ENCODE data around the gene MMP1.

MMP1 gene

GRCh38 chr11:102829316-102830000 lies 31.5 kb upstream of the MMP1 start:
- no peaks in the 10 kb centered on the region for H3K4me1 Mint-ChIP-seq (ENCODE audit: low read depth in 2 of 2)
- no peak for ATAC-seq (replicated peaks)
- H3K27me3 Mint-ChIP-seq, result peaks cover 22 to 47% of the 10 kb centered on the region in 2 donors
- H3K36me3 Mint-ChIP-seq (ENCODE audit: insufficient read depth), result no peaks in the 10 kb centered on the region
- no peak overlapping the region for H3K27ac Mint-ChIP-seq
- H3K9me3 Mint-ChIP-seq, result no peaks in the 10 kb centered on the region
- no peak overlapping the region for H3K4me3 Mint-ChIP-seq
- DNase-seq, result no peak

GRCh38 chr11:102824556-102824955 lies 26.6 kb upstream of the MMP1 start:
- Mint-ChIP-seq H3K4me3 (no peak overlapping the region), H3K27me3 (peaks cover 9 to 18% of the 10 kb centered on the region in 2 donors), H3K36me3 (ENCODE audit: insufficient read depth) (no peaks in the 10 kb centered on the region), H3K27ac (no peak overlapping the region), H3K9me3 (no peaks in the 10 kb centered on the region), H3K4me1 (ENCODE audit: low read depth in 2 of 2) (no peaks in the 10 kb centered on the region)
- no peak for ATAC-seq (replicated peaks)
- no peak for DNase-seq

GRCh38 chr11:102819491-102819890 lies 21.5 kb upstream of the MMP1 start:
- DNase-seq (no peak), ATAC-seq (replicated peaks) (no peak)
- Mint-ChIP-seq H3K9me3 (peaks cover 0 to 7% of the 10 kb centered on the region in 2 donors), H3K4me3 (no peak overlapping the region), H3K4me1 (ENCODE audit: low read depth in 2 of 2) (no peaks in the 10 kb centered on the region), H3K36me3 (ENCODE audit: insufficient read depth) (no peaks in the 10 kb centered on the region), H3K27ac (no peak overlapping the region), H3K27me3 (no peaks in the 10 kb centered on the region)

- H3K27me3 Mint-ChIP-seq, result peaks cover 4 to 9% of the 10 kb centered on the region in 2 donors
- H3K36me3 Mint-ChIP-seq (ENCODE audit: insufficient read depth), result no peaks in the 10 kb centered on the region
- H3K4me1 Mint-ChIP-seq (ENCODE audit: low read depth in 2 of 2), result no peaks in the 10 kb centered on the region
- H3K4me3 Mint-ChIP-seq, result no peak overlapping the region
- DNase-seq, result no peak
- ATAC-seq (replicated peaks), result no peak
- H3K9me3 Mint-ChIP-seq, result peaks cover 0 to 7% of the 10 kb centered on the region in 2 donors
- no peak overlapping the region for H3K27ac Mint-ChIP-seq
Observed at GRCh38 chr11:102813484-102813883, 15.5 kb upstream of the MMP1 start.

GRCh38 chr11:102812188-102812587 lies 14.2 kb upstream of the MMP1 start:
- H3K4me3 Mint-ChIP-seq, result no peak overlapping the region
- H3K4me1 Mint-ChIP-seq (ENCODE audit: low read depth in 2 of 2), result no peaks in the 10 kb centered on the region
- ATAC-seq (replicated peaks) (no peak), DNase-seq (no peak)
- peaks cover 13 to 21% of the 10 kb centered on the region in 2 donors for H3K27me3 Mint-ChIP-seq
- H3K27ac Mint-ChIP-seq, result no peak overlapping the region
- H3K9me3 Mint-ChIP-seq, result peaks cover 0 to 5% of the 10 kb centered on the region in 2 donors
- no peaks in the 10 kb centered on the region for H3K36me3 Mint-ChIP-seq (ENCODE audit: insufficient read depth)

- Mint-ChIP-seq H3K9me3 (no peaks in the 10 kb centered on the region), H3K4me3 (no peak overlapping the region), H3K27ac (no peak overlapping the region), H3K4me1 (ENCODE audit: low read depth in 2 of 2) (no peaks in the 10 kb centered on the region), H3K36me3 (ENCODE audit: insufficient read depth) (no peaks in the 10 kb centered on the region), H3K27me3 (peaks cover 13 to 21% of the 10 kb centered on the region in 2 donors)
- no peak for DNase-seq
- no peak for ATAC-seq (replicated peaks)
Observed at GRCh38 chr11:102810950-102811660, 13.1 kb upstream of the MMP1 start.

- Mint-ChIP-seq H3K4me3 (no peak overlapping the region), H3K27me3 (peaks cover 13 to 21% of the 10 kb centered on the region in 2 donors), H3K4me1 (ENCODE audit: low read depth in 2 of 2) (no peaks in the 10 kb centered on the region), H3K9me3 (no peaks in the 10 kb centered on the region), H3K27ac (no peak overlapping the region), H3K36me3 (ENCODE audit: insufficient read depth) (no peaks in the 10 kb centered on the region)
- ATAC-seq (replicated peaks), result no peak
- DNase-seq, result no peak
Observed at GRCh38 chr11:102809971-102810370, 12.0 kb upstream of the MMP1 start.

- no peaks in the 10 kb centered on the region for H3K36me3 Mint-ChIP-seq (ENCODE audit: insufficient read depth)
- no peak overlapping the region for H3K27ac Mint-ChIP-seq
- peaks cover 0 to 3% of the 10 kb centered on the region in 2 donors for H3K9me3 Mint-ChIP-seq
- H3K4me3 Mint-ChIP-seq, result no peak overlapping the region
- ATAC-seq (replicated peaks), result no peak
- no peak for DNase-seq
- no peaks in the 10 kb centered on the region for H3K4me1 Mint-ChIP-seq (ENCODE audit: low read depth in 2 of 2)
- H3K27me3 Mint-ChIP-seq, result peaks cover 21 to 22% of the 10 kb centered on the region in 2 donors
Observed at GRCh38 chr11:102807921-102808320, 10.0 kb upstream of the MMP1 start.

GRCh38 chr11:102806296-102806695 lies 8.3 kb upstream of the MMP1 start:
- DNase-seq, result no peak

GRCh38 chr11:102802341-102802740 lies 4.4 kb upstream of the MMP1 start:
- H3K27ac Mint-ChIP-seq, result no peak overlapping the region
- H3K36me3 Mint-ChIP-seq (ENCODE audit: insufficient read depth), result no peaks in the 10 kb centered on the region
- no peak overlapping the region for H3K4me3 Mint-ChIP-seq
- H3K27me3 Mint-ChIP-seq, result peaks cover 8 to 10% of the 10 kb centered on the region in 2 donors
- H3K9me3 Mint-ChIP-seq, result peaks cover 0 to 3% of the 10 kb centered on the region in 2 donors
- ATAC-seq (replicated peaks), result no peak
- H3K4me1 Mint-ChIP-seq (ENCODE audit: low read depth in 2 of 2), result no peaks in the 10 kb centered on the region
- no peak for DNase-seq

More at GRCh38 chr11:102806296-102806695, 8.3 kb upstream of the MMP1 start:
- no peak overlapping the region for H3K27ac Mint-ChIP-seq
- H3K4me1 Mint-ChIP-seq (ENCODE audit: low read depth in 2 of 2), result no peaks in the 10 kb centered on the region
- peaks cover 0 to 3% of the 10 kb centered on the region in 2 donors for H3K9me3 Mint-ChIP-seq
- H3K4me3 Mint-ChIP-seq, result no peak overlapping the region
- no peaks in the 10 kb centered on the region for H3K36me3 Mint-ChIP-seq (ENCODE audit: insufficient read depth)
- ATAC-seq (replicated peaks), result no peak
- H3K27me3 Mint-ChIP-seq, result peaks cover 21 to 22% of the 10 kb centered on the region in 2 donors

- Mint-ChIP-seq H3K36me3 (ENCODE audit: insufficient read depth) (no peaks in the 10 kb centered on the region), H3K4me3 (no peak overlapping the region), H3K4me1 (ENCODE audit: low read depth in 2 of 2) (no peaks in the 10 kb centered on the region), H3K27me3 (peaks cover 7 to 9% of the 10 kb centered on the region in 2 donors), H3K9me3 (peaks cover 0 to 3% of the 10 kb centered on the region in 2 donors), H3K27ac (no peak overlapping the region)
- no peak for DNase-seq
- no peak for ATAC-seq (replicated peaks)
Observed at GRCh38 chr11:102800767-102801166, 2.8 kb upstream of the MMP1 start.

- Mint-ChIP-seq H3K4me1 (ENCODE audit: low read depth in 2 of 2) (no peaks in the 10 kb centered on the region), H3K9me3 (peaks cover 0 to 3% of the 10 kb centered on the region in 2 donors), H3K36me3 (ENCODE audit: insufficient read depth) (no peaks in the 10 kb centered on the region), H3K27me3 (peaks cover 7 to 9% of the 10 kb centered on the region in 2 donors), H3K27ac (no peak overlapping the region), H3K4me3 (no peak overlapping the region)
- DNase-seq (no peak), ATAC-seq (replicated peaks) (no peak)
Observed at GRCh38 chr11:102799681-102800340, 1.9 kb upstream of the MMP1 start.

- no peak overlapping the region for H3K27ac Mint-ChIP-seq
- H3K27me3 Mint-ChIP-seq, result peaks cover 0 to 11% of the 10 kb centered on the region in 2 donors
- H3K4me3 Mint-ChIP-seq, result no peak overlapping the region
- H3K9me3 Mint-ChIP-seq, result no peaks in the 10 kb centered on the region
- H3K36me3 Mint-ChIP-seq (ENCODE audit: insufficient read depth), result no peaks in the 10 kb centered on the region
- H3K4me1 Mint-ChIP-seq (ENCODE audit: low read depth in 2 of 2), result no peaks in the 10 kb centered on the region
- no peak for ATAC-seq (replicated peaks)
- DNase-seq, result no peak
Observed at GRCh38 chr11:102794382-102794781, 3.6 kb downstream of the MMP1 start.
